Ovary (tissue), 3 donors: ENCODE data around the gene GRM8.

ENCODE experiments used
- CTCF ChIP-seq, 3 donors: fragments of 450-650 bp in 2 of 3; fragments of 200-600 bp in 1 of 3; IDR thresholded peaks; one replicate each; pipeline versions ENCODE4 v1.5.1 to v1.8.0; 2016 to 2022; ENCODE audit warnings: antibody characterized with exemption in 3 of 3, mild to moderate bottlenecking in 1 of 3
- POLR2A ChIP-seq: fragments of 450-650 bp; IDR thresholded peaks from one replicate; pipeline ENCODE4 v1.6.1; 2017; ENCODE audit warnings: antibody characterized with exemption, mild to moderate bottlenecking, moderate library complexity
- donor health status: DM: no; HTN: no; CAD: no.

- TF ChIP-seq CTCF (IDR thresholded peaks at IDR 0.05), result no peak
- TF ChIP-seq POLR2A, result no peak
These were observed 295.3 kb downstream of the GRM8 start for GRCh38 chr7:126957443-126957842.
